HepG2 (cell line): ENCODE measurements around the gene DPF1. TPM values are rescaled to one million over a fixed set of nuclear protein-coding genes. Genes with fewer than 3 reads are reported as not detected.

Source experiments
- AGO2 ChIP-seq: fragments of 200-400 bp; formaldehyde crosslinking; optimal IDR thresholded peaks from 2 replicates; pipeline ENCODE3; 2017; ENCODE audit warnings: mild to moderate bottlenecking, low read depth, low read length, moderate library complexity
- DRAP1 ChIP-seq: IDR thresholded peaks from 2 replicates; pipeline ENCODE4 v1.6.1; 2016; ENCODE audit warnings: missing genetic modification reagents, missing compliant biosample characterization
- HDAC2 ChIP-seq: sonication (generic); formaldehyde crosslinking; IDR thresholded peaks from 2 replicates; pipeline ENCODE4 v1.4.0; 2020; ENCODE audit warnings: missing genetic modification reagents
- PAX8 ChIP-seq: sonication (generic); formaldehyde crosslinking; IDR thresholded peaks from 2 replicates; pipeline ENCODE4 v1.8.0; 2022; ENCODE audit warnings: mild to moderate bottlenecking, missing genetic modification reagents, borderline replicate concordance
- STAG1 ChIP-seq: sonication (generic); formaldehyde crosslinking; IDR thresholded peaks from 2 replicates; pipeline ENCODE4 v1.4.0; 2020; ENCODE audit warnings: missing genetic modification reagents
- XRCC5 ChIP-seq: fragments of 200-400 bp; formaldehyde crosslinking; optimal IDR thresholded peaks from 2 replicates; pipeline ENCODE3; 2017; ENCODE audit warnings: mild to moderate bottlenecking, low read length
- ZNF160 ChIP-seq: sonication (generic); formaldehyde crosslinking; IDR thresholded peaks from 2 replicates; pipeline ENCODE4 v1.8.0; 2022; ENCODE audit warnings: mild to moderate bottlenecking, inconsistent platforms, missing genetic modification reagents
- ZNF225 ChIP-seq: sonication (generic); formaldehyde crosslinking; IDR thresholded peaks from 2 replicates; pipeline ENCODE4 v1.4.0; 2020; ENCODE audit warnings: mild to moderate bottlenecking, missing genetic modification reagents
- ZNF232 ChIP-seq: sonication (generic); formaldehyde crosslinking; IDR thresholded peaks from 2 replicates; pipeline ENCODE4 v1.4.0; 2020; ENCODE audit warnings: missing genetic modification reagents, borderline replicate concordance
- ZNF329 ChIP-seq: sonication (generic); formaldehyde crosslinking; IDR thresholded peaks from 2 replicates; pipeline ENCODE4 v1.9.0; 2021; ENCODE audit warnings: low read depth, mild to moderate bottlenecking, missing genetic modification reagents
- ZNF615 ChIP-seq: sonication (generic); formaldehyde crosslinking; IDR thresholded peaks from 2 replicates; pipeline ENCODE4 v1.5.0; 2020; ENCODE audit warnings: mild to moderate bottlenecking, missing genetic modification reagents, borderline replicate concordance
- polyA plus RNA-seq, 8 experiments: library from polyadenylated mRNA; depleted of rRNA in 3 of 8; stranded (reverse) in 7 of 8; unstranded in 1 of 8; fragments of >200 nt; fragmentation: Illumina TruSeq in 4 of 8; extraction: Trizol in 4 of 8; gene quantifications; 2 replicates each; pipeline versions ENCODE4 v1.2.1 to v1.2.3, GENCODE V29; 2011 to 2016; ENCODE audit warnings: low read depth in 4 of 8, missing spikeins in 1 of 8, mixed read lengths in 1 of 8; ENCODE audit not compliant: insufficient read depth in 1 of 8
- total RNA-seq, 5 experiments: library from RNA; depleted of rRNA; stranded (reverse); fragments of >200 nt; fragmentation: Illumina TruSeq; extraction: Trizol; gene quantifications; 2 replicates each; pipeline ENCODE4 v1.2.3, GENCODE V29; 2016; ENCODE audit warnings: low read depth in 1 of 5
- TF ChIP-seq, protein P1 (sequence below): sonication (generic); formaldehyde crosslinking; IDR thresholded peaks from 2 replicates; pipeline ENCODE4 v1.4.0; 2020; ENCODE audit warnings: missing genetic modification reagents
- TF ChIP-seq, protein P2 (sequence below): sonication (generic); formaldehyde crosslinking; IDR thresholded peaks from 2 replicates; pipeline ENCODE4 v1.8.1; 2022; ENCODE audit warnings: low read depth, mild to moderate bottlenecking, missing genetic modification reagents
- TF ChIP-seq, protein P3 (sequence below): sonication (generic); formaldehyde crosslinking; IDR thresholded peaks from 2 replicates; pipeline ENCODE4 v1.4.0; 2020; ENCODE audit warnings: mild to moderate bottlenecking, missing genetic modification reagents
- TF ChIP-seq, protein P4 (sequence below), 2 experiments: sonication (generic) in 1 of 2; formaldehyde crosslinking in 1 of 2; IDR thresholded peaks; 2 replicates each; pipeline versions ENCODE4 v1.4.0 to v1.6.1; 2018 to 2020; ENCODE audit warnings: missing genetic modification reagents in 2 of 2, borderline replicate concordance in 1 of 2, low read depth in 1 of 2, mild to moderate bottlenecking in 1 of 2, missing biosample characterization in 1 of 2
- TF ChIP-seq, protein P5 (sequence below): sonication (generic); formaldehyde crosslinking; IDR thresholded peaks from 2 replicates; pipeline ENCODE4 v1.4.0; 2020; ENCODE audit warnings: missing genetic modification reagents

Gene DPF1
- total and polyA plus RNA-seq, 2 of the 13 experiments (the other 11 are each of a cell fraction or from before 2014, with no cell fraction given), result 1.0 to 3.2 TPM

- TF ChIP-seq, protein P1, sequence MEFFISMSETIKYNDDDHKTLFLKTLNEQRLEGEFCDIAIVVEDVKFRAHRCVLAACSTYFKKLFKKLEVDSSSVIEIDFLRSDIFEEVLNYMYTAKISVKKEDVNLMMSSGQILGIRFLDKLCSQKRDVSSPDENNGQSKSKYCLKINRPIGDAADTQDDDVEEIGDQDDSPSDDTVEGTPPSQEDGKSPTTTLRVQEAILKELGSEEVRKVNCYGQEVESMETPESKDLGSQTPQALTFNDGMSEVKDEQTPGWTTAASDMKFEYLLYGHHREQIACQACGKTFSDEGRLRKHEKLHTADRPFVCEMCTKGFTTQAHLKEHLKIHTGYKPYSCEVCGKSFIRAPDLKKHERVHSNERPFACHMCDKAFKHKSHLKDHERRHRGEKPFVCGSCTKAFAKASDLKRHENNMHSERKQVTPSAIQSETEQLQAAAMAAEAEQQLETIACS (CRISPR knock-in tag), result no peak
- TF ChIP-seq ZNF160 (CRISPR knock-in tag) (no peak), ZNF329 (CRISPR knock-in tag) (no peak), XRCC5 (peak; percentile 40), STAG1 (CRISPR knock-in tag) (peak; percentile 96), AGO2 (no peak), ZNF232 (CRISPR knock-in tag) (no peak), DRAP1 (no peak), PAX8 (CRISPR knock-in tag) (no peak), ZNF615 (CRISPR knock-in tag) (no peak), HDAC2 (CRISPR knock-in tag) (no peak), ZNF225 (CRISPR knock-in tag) (no peak)
- TF ChIP-seq, protein P2, sequence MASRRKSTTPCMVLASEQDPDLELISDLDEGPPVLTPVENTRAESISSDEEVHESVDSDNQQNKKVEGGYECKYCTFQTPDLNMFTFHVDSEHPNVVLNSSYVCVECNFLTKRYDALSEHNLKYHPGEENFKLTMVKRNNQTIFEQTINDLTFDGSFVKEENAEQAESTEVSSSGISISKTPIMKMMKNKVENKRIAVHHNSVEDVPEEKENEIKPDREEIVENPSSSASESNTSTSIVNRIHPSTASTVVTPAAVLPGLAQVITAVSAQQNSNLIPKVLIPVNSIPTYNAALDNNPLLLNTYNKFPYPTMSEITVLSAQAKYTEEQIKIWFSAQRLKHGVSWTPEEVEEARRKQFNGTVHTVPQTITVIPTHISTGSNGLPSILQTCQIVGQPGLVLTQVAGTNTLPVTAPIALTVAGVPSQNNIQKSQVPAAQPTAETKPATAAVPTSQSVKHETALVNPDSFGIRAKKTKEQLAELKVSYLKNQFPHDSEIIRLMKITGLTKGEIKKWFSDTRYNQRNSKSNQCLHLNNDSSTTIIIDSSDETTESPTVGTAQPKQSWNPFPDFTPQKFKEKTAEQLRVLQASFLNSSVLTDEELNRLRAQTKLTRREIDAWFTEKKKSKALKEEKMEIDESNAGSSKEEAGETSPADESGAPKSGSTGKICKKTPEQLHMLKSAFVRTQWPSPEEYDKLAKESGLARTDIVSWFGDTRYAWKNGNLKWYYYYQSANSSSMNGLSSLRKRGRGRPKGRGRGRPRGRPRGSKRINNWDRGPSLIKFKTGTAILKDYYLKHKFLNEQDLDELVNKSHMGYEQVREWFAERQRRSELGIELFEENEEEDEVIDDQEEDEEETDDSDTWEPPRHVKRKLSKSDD (CRISPR knock-in tag), result no peak
- TF ChIP-seq, protein P3, sequence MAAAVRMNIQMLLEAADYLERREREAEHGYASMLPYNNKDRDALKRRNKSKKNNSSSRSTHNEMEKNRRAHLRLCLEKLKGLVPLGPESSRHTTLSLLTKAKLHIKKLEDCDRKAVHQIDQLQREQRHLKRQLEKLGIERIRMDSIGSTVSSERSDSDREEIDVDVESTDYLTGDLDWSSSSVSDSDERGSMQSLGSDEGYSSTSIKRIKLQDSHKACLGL (CRISPR knock-in tag), result no peak
- TF ChIP-seq, protein P4, sequence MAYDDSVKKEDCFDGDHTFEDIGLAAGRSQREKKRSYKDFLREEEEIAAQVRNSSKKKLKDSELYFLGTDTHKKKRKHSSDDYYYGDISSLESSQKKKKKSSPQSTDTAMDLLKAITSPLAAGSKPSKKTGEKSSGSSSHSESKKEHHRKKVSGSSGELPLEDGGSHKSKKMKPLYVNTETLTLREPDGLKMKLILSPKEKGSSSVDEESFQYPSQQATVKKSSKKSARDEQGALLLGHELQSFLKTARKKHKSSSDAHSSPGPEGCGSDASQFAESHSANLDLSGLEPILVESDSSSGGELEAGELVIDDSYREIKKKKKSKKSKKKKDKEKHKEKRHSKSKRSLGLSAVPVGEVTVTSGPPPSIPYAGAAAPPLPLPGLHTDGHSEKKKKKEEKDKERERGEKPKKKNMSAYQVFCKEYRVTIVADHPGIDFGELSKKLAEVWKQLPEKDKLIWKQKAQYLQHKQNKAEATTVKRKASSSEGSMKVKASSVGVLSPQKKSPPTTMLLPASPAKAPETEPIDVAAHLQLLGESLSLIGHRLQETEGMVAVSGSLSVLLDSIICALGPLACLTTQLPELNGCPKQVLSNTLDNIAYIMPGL (CRISPR knock-in tag; IDR thresholded peaks at IDR 0.05; ENCODE audit: borderline replicate concordance in 1 of 2, low read depth in 1 of 2), result peak in 1 of 2 experiments; percentile 51; a peak in 1 of 4 replicates
- TF ChIP-seq, protein P5, sequence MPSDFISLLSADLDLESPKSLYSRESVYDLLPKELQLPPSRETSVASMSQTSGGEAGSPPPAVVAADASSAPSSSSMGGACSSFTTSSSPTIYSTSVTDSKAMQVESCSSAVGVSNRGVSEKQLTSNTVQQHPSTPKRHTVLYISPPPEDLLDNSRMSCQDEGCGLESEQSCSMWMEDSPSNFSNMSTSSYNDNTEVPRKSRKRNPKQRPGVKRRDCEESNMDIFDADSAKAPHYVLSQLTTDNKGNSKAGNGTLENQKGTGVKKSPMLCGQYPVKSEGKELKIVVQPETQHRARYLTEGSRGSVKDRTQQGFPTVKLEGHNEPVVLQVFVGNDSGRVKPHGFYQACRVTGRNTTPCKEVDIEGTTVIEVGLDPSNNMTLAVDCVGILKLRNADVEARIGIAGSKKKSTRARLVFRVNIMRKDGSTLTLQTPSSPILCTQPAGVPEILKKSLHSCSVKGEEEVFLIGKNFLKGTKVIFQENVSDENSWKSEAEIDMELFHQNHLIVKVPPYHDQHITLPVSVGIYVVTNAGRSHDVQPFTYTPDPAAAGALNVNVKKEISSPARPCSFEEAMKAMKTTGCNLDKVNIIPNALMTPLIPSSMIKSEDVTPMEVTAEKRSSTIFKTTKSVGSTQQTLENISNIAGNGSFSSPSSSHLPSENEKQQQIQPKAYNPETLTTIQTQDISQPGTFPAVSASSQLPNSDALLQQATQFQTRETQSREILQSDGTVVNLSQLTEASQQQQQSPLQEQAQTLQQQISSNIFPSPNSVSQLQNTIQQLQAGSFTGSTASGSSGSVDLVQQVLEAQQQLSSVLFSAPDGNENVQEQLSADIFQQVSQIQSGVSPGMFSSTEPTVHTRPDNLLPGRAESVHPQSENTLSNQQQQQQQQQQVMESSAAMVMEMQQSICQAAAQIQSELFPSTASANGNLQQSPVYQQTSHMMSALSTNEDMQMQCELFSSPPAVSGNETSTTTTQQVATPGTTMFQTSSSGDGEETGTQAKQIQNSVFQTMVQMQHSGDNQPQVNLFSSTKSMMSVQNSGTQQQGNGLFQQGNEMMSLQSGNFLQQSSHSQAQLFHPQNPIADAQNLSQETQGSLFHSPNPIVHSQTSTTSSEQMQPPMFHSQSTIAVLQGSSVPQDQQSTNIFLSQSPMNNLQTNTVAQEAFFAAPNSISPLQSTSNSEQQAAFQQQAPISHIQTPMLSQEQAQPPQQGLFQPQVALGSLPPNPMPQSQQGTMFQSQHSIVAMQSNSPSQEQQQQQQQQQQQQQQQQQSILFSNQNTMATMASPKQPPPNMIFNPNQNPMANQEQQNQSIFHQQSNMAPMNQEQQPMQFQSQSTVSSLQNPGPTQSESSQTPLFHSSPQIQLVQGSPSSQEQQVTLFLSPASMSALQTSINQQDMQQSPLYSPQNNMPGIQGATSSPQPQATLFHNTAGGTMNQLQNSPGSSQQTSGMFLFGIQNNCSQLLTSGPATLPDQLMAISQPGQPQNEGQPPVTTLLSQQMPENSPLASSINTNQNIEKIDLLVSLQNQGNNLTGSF (CRISPR knock-in tag), result no peak
These were observed 9.8 kb upstream of the DPF1 start (continued) for GRCh38 chr19:38233740-38234251.
